Spleen (tissue), 7 donors: ENCODE results near the gene GAREM1.

Experiments used
- CTCF ChIP-seq, 11 experiments: fragments of 200-600 bp in 7 of 11; fragments of 450-650 bp in 4 of 11; sonication (generic) in 4 of 11; IDR thresholded peaks in 8 of 11; conservative IDR thresholded peaks in 3 of 11; 1 replicate in 7 of 11; 2 replicates in 4 of 11; pipeline versions ENCODE4 v1.4.0 to v1.8.0; 2016 to 2021; ENCODE audit warnings: antibody characterized with exemption in 11 of 11, inconsistent platforms in 4 of 11, mild to moderate bottlenecking in 1 of 11
- POLR2A ChIP-seq, 3 donors: fragments of 450-650 bp; IDR thresholded peaks; one replicate each; pipeline ENCODE4 v1.5.1; 2017; ENCODE audit warnings: antibody characterized with exemption in 3 of 3, mild to moderate bottlenecking in 1 of 3
- POLR2AphosphoS5 ChIP-seq, 3 donors: sonication (generic); formaldehyde crosslinking; IDR thresholded peaks; one replicate each; pipeline ENCODE4 v1.5.1; 2017; ENCODE audit warnings: antibody characterized with exemption in 3 of 3
- donor health status: DM: no; HTN: no; CAD: no; lungs with moderate emphysema.
- donor health status: DM: no; HTN: no; CAD: no.
- donor health status: DM: no; HTN: no; CAD: no.

GRCh38 chr18:32255570-32255969, 215.1 kb downstream of the GAREM1 start:
- TF ChIP-seq CTCF (IDR thresholded peaks at IDR 0.05 in 8 of 11, conservative IDR thresholded peaks at IDR 0.05 in 3 of 11) (no peak), POLR2A (IDR thresholded peaks at IDR 0.05) (no peak), POLR2AphosphoS5 (IDR thresholded peaks at IDR 0.05) (no peak)
